Measurements from ENCODE around the gene GRIK1.

GRIK1 gene

DNA sequence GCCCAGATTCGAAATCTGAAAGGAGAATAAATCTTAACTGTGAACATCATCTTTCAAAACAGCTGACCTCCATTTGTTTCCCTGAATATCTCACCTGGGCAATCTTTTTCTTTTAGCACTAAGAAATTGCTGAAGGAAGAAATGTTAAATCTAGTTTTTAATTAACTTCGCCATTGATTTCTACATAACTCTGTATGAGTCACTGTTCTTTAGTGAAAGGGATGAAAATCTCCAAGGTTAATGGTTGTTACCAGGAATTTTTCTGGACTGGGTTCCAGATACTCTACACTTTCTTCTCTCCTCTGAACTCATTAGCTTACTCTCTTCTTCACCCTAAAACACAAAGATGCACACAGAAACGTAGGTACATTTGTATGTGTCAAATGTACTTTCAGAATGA, 405.3 kb downstream of the GRIK1 start:
- DNase-seq (ENCODE audit: insufficient read length) (no peak), FAIRE-seq (no peak)
- TF ChIP-seq TAF1 (IDR thresholded peaks at IDR 0.05; ENCODE audit: borderline replicate concordance, low read depth, low read length): no peak
- TF ChIP-seq POLR2AphosphoS5 (IDR thresholded peaks at IDR 0.05; ENCODE audit: low read depth, low read length): no peak
- TF ChIP-seq POLR2A (IDR thresholded peaks at IDR 0.05; ENCODE audit: low read depth, low read length): no peak

DNA sequence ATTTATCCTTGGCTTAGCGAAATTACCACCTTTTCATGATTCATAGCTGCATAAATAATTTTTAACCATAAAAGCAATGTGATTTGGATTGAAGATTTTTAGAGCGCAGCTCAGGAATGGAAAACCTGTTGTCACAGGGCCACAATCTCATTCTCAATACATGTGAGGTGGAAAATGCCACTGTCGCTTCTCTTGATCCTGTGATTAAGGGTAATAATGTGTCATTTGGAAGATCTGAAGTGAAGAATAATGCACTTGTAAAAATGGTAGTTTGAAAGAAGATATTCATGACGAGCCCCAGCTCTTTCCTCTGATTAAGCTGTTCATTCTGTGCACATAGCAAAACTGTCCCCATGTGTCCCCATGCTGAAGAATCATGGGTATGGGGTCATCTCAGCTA, 410.7 kb downstream of the GRIK1 start:
- TF ChIP-seq POLR2A (IDR thresholded peaks at IDR 0.05; ENCODE audit: low read depth, low read length) (no peak), TAF1 (IDR thresholded peaks at IDR 0.05; ENCODE audit: borderline replicate concordance, low read depth, low read length) (no peak), POLR2AphosphoS5 (IDR thresholded peaks at IDR 0.05; ENCODE audit: low read depth, low read length) (no peak)
- DNase-seq (ENCODE audit: insufficient read length): no peak
- no peak for FAIRE-seq

DNA sequence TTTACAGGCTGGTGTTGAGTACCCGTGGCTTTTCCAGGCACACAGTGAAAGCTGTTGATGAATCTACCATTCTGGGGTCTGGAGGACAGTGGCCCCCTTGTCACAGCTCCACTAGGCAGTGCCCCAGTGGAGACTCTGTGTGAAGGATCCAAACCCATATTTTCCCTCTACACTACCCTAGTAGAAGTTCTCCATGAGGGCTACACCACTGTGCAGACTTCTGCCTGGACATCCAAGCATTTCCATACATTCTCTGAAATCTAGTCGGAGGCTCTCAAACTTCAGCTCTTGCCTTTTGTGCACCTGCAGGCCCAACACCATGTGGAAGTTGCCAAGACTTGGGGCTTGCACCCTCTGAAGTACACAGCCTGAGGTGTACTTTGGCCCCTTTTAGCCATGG, 413.3 kb downstream of the GRIK1 start:
- no peak for DNase-seq (ENCODE audit: insufficient read length)
- no peak for TF ChIP-seq TAF1 (IDR thresholded peaks at IDR 0.05; ENCODE audit: borderline replicate concordance, low read depth, low read length)
- no peak for TF ChIP-seq POLR2A (IDR thresholded peaks at IDR 0.05; ENCODE audit: low read depth, low read length)
- no peak for TF ChIP-seq POLR2AphosphoS5 (IDR thresholded peaks at IDR 0.05; ENCODE audit: low read depth, low read length)
- no peak for FAIRE-seq

DNA sequence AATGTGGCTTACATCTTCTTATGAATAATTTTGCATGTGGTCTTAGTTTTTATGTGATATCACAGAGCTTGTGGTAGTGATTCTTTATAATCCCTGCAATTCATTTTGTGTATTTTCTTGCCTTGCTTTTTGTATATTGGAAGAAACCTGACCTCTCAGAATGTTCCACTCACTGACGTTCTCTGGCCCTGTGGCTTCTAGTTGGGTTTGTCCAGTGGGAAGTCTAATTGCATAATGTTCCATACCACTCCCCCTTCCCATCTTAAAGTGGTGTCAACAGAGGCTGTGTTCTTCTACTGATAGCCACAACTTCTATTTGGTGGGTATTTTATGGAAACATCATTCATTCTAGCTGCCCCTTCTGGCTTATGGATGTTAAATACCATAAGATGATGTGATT, 415.7 kb downstream of the GRIK1 start:
- no peak for DNase-seq (ENCODE audit: insufficient read length)
- TF ChIP-seq POLR2AphosphoS5 (IDR thresholded peaks at IDR 0.05; ENCODE audit: low read depth, low read length): no peak
- TF ChIP-seq POLR2A (IDR thresholded peaks at IDR 0.05; ENCODE audit: low read depth, low read length): no peak
- TF ChIP-seq TAF1 (IDR thresholded peaks at IDR 0.05; ENCODE audit: borderline replicate concordance, low read depth, low read length): no peak
- no peak for FAIRE-seq

DNA sequence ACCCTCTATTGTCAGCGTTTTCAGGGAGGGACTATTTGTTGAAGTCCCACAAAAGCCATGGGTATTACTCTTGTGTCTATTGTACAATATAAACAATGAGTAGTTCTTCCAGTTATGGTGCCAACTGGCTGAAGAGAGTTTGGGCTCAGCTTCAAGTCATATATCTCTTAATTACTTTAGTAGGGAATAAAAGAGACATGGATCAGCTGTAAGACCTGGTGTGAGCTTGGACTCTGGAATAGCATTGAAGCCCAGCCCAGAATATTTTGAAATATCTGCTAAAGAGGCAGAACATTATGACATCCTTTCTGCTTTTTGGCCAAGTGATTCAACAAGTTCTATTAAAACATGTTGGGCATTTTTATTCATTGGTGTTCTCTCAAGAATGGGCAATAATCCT, 416.1 kb downstream of the GRIK1 start:
- TF ChIP-seq POLR2A (IDR thresholded peaks at IDR 0.05; ENCODE audit: low read depth, low read length) (no peak), POLR2AphosphoS5 (IDR thresholded peaks at IDR 0.05; ENCODE audit: low read depth, low read length) (no peak), TAF1 (IDR thresholded peaks at IDR 0.05; ENCODE audit: borderline replicate concordance, low read depth, low read length) (no peak)
- DNase-seq (ENCODE audit: insufficient read length): no peak
- FAIRE-seq: no peak

DNA sequence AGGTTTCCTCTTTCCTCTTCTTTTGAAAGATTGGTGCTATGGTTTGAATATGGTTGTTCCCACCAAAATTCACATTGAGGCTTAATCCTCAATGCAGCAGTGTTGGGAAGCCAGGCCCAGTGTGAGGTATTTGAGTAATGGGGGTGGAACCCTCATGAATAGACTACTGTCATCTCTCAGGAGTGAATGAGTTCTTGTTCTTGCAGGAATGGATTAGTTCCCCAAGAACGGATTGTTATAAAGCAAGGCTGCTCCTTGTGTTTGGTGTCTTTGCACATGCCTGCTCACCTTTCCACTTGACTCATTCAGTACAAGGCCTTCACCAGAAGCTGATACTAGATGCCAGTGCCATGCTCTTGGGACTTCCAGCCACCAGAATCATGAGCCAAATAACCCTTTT, 417.9 kb downstream of the GRIK1 start:
- TF ChIP-seq POLR2A (IDR thresholded peaks at IDR 0.05; ENCODE audit: low read depth, low read length) (no peak), POLR2AphosphoS5 (IDR thresholded peaks at IDR 0.05; ENCODE audit: low read depth, low read length) (no peak), TAF1 (IDR thresholded peaks at IDR 0.05; ENCODE audit: borderline replicate concordance, low read depth, low read length) (no peak)
- FAIRE-seq (no peak), DNase-seq (ENCODE audit: insufficient read length) (no peak)

DNA sequence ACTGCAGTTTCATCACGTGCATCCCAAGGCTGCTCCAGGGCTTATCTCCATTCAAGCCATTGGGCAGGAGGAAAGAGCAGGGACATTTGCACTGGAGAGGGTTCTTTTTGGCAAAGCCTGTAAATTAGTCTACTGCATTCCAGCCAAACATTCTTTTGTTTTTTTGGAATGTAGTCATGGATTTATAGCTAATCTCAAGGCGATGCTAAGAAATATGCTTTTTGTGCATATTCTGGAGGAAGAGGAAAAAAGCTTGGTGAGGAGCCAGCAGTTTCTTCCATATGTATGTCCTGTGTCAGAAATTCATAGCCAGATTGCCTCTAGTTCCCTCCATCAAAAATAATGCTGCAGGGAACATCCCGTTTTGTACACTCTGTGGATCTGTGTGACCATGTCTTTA, 419.6 kb downstream of the GRIK1 start:
- TF ChIP-seq POLR2AphosphoS5 (IDR thresholded peaks at IDR 0.05; ENCODE audit: low read depth, low read length) (no peak), POLR2A (IDR thresholded peaks at IDR 0.05; ENCODE audit: low read depth, low read length) (no peak), TAF1 (IDR thresholded peaks at IDR 0.05; ENCODE audit: borderline replicate concordance, low read depth, low read length) (no peak)
- no peak for DNase-seq (ENCODE audit: insufficient read length)
- no peak for FAIRE-seq

DNA sequence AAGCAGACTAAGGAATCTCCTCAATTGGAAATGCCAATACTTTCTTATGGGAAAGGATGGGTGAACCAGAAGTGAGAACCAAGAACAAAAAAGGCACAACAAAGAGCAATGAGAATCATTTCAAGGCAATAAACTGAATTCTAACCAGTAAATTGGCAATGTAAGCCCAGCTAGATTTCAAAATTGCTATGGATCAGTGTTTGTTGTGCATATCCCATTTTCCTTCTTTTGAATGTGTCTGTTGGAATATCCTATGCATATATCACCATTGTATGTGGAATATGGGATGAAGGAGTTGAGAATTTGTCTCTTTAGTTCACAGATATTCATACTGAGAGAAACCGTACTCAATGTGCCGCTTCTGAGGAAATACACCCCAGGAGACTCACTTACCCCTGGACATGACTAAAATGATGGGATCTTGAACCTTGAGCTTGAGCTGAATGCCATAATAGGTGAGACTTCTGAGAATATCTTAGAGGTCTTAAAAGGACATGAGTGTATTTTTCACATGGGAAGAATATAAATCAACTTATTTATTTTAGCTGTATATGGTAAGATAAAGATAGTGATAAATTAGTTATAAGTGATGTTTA, 425.0 kb downstream of the GRIK1 start:
- no peak for FAIRE-seq
- TF ChIP-seq POLR2AphosphoS5 (IDR thresholded peaks at IDR 0.05; ENCODE audit: low read depth, low read length) (no peak), POLR2A (IDR thresholded peaks at IDR 0.05; ENCODE audit: low read depth, low read length) (no peak), TAF1 (IDR thresholded peaks at IDR 0.05; ENCODE audit: borderline replicate concordance, low read depth, low read length) (no peak)
- DNase-seq (ENCODE audit: insufficient read length): no peak

DNA sequence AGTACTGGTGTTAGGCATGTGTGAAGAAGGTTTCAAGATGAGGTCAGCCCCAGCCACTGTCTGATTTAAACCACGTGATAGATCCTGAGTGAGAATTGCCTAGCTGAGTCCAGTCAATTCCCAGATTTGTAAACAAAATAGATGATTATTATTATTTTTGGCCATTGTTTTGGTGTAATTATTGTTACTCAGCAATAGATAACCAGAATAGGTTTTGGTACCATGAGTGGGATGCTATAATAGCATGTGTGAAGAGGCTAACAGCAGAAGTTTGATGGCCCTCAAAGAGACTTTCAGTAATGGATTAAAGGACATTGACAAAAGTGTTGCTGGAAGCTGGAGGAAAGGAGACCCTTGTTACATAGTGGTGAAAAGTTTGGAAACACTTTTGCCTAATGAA, 426.3 kb downstream of the GRIK1 start:
- DNase-seq (ENCODE audit: insufficient read length) (no peak), FAIRE-seq (no peak)
- no peak for TF ChIP-seq POLR2AphosphoS5 (IDR thresholded peaks at IDR 0.05; ENCODE audit: low read depth, low read length)
- no peak for TF ChIP-seq POLR2A (IDR thresholded peaks at IDR 0.05; ENCODE audit: low read depth, low read length)
- no peak for TF ChIP-seq TAF1 (IDR thresholded peaks at IDR 0.05; ENCODE audit: borderline replicate concordance, low read depth, low read length)

DNA sequence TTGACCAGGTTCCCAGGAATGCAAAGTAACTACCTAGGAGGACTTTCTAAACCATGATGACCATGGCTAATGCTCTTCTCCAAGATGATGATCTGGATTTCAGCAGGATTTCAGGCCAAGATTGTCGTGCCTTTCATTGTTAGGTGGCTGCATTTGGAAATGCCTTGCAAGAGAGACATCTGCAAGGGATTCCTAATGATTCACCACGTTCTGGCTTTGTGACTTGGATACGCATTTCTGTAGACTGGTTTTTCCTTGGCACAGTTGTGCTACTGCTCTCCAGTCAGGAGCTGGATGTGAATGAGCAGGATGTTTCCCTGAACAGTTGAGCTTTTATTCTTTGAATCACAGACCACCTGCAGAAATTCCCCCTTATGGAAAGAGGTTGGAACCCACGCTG, 428.7 kb downstream of the GRIK1 start:
- TF ChIP-seq TAF1 (IDR thresholded peaks at IDR 0.05; ENCODE audit: borderline replicate concordance, low read depth, low read length) (no peak), POLR2A (IDR thresholded peaks at IDR 0.05; ENCODE audit: low read depth, low read length) (no peak), POLR2AphosphoS5 (IDR thresholded peaks at IDR 0.05; ENCODE audit: low read depth, low read length) (no peak)
- DNase-seq (ENCODE audit: insufficient read length): no peak
- no peak for FAIRE-seq

DNA sequence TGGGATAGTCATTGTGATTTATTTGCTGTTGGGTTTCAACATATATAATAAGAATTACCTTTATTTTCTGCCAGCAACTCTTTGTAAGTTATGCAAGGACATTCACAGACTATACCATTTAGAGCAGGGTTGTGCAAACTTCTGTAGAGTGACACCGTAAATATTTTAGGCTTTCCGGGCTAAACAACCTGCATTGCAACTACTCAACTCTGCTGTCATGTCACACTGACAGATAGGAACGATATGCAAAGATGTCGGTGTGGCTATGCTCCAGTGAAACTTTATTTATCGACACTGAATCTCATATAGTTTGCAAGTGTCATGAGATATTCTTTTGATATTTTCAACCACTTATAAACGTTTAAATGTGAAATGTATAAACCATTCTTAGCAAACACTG, 430.7 kb downstream of the GRIK1 start:
- DNase-seq (ENCODE audit: insufficient read length) (no peak), FAIRE-seq (no peak)
- TF ChIP-seq POLR2A (IDR thresholded peaks at IDR 0.05; ENCODE audit: low read depth, low read length) (no peak), TAF1 (IDR thresholded peaks at IDR 0.05; ENCODE audit: borderline replicate concordance, low read depth, low read length) (no peak), POLR2AphosphoS5 (IDR thresholded peaks at IDR 0.05; ENCODE audit: low read depth, low read length) (no peak)

DNA sequence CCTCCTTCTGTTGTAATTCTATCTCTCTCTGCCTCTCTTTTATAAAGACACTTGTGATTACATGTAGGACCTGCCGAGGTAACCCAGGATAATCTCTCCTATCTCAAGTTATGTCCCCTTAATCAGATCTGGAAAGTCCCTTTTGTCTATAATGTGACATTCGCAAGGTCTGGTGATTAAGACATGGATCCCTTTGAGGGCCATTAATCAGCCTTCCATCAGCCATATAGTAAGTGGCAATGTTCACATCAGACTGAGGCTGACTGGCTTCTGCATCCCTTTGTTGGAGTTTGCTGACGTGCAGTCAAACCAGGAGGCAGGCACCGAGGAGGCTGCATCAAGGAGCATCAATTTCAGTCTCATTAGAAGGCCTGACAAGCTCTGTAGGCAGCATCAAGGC, 431.5 kb downstream of the GRIK1 start:
- TF ChIP-seq POLR2A (IDR thresholded peaks at IDR 0.05; ENCODE audit: low read depth, low read length): no peak
- TF ChIP-seq POLR2AphosphoS5 (IDR thresholded peaks at IDR 0.05; ENCODE audit: low read depth, low read length): no peak
- TF ChIP-seq TAF1 (IDR thresholded peaks at IDR 0.05; ENCODE audit: borderline replicate concordance, low read depth, low read length): no peak
- FAIRE-seq (no peak), DNase-seq (ENCODE audit: insufficient read length) (no peak)
